ENCODE results near the gene ANKRD24. TPM values are rescaled to one million over a fixed set of nuclear protein-coding genes. Genes with fewer than 3 reads are reported as not detected.

The ANKRD24 gene
- total and polyA plus RNA-seq, 2 experiments from 2014 or later: 3.7 to 18.0 TPM

GRCh38 chr19:4197228-4197624, 14.7 kb downstream of the ANKRD24 start (continued):
- TF ChIP-seq ETS1 (IDR thresholded peaks at IDR 0.05): no peak

DNA sequence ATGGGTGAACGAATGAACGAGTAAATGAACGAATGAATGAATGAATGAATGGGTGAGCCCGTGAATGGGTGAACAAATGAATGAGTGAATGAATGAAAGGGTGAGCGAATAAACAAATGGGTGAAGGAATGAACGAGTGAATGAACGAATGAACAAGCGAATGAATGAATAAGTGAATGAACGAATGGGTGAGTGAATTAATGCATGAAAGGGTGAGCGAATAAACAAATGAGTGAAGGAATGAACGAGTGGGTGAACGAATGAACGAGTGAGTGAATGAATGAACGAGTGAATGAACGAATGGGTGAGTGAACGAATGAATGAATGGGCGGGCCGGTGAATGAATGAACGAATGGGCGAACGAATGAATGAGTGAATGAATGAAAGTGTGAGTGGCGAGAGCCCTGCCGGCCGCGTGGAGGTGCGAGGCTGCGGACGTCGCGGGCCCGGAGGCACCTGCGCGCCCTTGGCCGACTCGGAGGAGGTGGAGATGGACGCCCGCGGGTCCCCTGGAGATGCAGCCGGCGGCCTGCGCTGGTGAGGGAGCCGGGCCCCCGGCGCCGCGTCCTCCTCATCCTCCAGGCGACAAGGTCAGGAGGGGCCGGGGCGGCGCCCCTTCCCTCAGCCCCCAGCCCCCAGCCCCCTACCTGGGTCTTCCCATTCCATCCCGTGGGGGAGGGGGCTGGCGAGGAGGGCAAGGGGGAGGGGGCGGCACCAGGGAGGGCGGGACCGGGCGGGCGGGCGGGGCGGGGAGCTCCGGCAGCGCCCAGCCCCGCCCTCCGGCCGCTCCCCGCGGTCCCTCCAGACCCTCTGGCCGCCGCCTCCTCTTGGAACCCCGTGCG, 15.4 kb downstream of the ANKRD24 start:
- ATAC-seq: peak; percentile 83
- peak overlapping the region; percentile 81 for H3K4me3 ChIP-seq
- TF ChIP-seq JUNB (IDR thresholded peaks at IDR 0.05; ENCODE audit: unreplicated experiment) (no peak), EZH2phosphoT487 (IDR thresholded peaks at IDR 0.05; ENCODE audit: unreplicated experiment) (no peak), NANOG (IDR thresholded peaks at IDR 0.05; ENCODE audit: borderline replicate concordance) (no peak), CREB1 (CRISPR knock-in tag; IDR thresholded peaks at IDR 0.05; ENCODE audit: low read depth) (no peak), ZNF331 (CRISPR knock-in tag; IDR thresholded peaks at IDR 0.05; ENCODE audit: low read depth) (no peak), ETS1 (IDR thresholded peaks at IDR 0.05) (no peak), EZH2 (IDR thresholded peaks at IDR 0.05; ENCODE audit: low read depth, unreplicated experiment) (no peak), CTCF (conservative IDR thresholded peaks at IDR 0.05; ENCODE audit: low read depth in 2 of 2) (no peak), ZNF114 (CRISPR knock-in tag; IDR thresholded peaks at IDR 0.05) (no peak)
- TF ChIP-seq, protein P1, sequence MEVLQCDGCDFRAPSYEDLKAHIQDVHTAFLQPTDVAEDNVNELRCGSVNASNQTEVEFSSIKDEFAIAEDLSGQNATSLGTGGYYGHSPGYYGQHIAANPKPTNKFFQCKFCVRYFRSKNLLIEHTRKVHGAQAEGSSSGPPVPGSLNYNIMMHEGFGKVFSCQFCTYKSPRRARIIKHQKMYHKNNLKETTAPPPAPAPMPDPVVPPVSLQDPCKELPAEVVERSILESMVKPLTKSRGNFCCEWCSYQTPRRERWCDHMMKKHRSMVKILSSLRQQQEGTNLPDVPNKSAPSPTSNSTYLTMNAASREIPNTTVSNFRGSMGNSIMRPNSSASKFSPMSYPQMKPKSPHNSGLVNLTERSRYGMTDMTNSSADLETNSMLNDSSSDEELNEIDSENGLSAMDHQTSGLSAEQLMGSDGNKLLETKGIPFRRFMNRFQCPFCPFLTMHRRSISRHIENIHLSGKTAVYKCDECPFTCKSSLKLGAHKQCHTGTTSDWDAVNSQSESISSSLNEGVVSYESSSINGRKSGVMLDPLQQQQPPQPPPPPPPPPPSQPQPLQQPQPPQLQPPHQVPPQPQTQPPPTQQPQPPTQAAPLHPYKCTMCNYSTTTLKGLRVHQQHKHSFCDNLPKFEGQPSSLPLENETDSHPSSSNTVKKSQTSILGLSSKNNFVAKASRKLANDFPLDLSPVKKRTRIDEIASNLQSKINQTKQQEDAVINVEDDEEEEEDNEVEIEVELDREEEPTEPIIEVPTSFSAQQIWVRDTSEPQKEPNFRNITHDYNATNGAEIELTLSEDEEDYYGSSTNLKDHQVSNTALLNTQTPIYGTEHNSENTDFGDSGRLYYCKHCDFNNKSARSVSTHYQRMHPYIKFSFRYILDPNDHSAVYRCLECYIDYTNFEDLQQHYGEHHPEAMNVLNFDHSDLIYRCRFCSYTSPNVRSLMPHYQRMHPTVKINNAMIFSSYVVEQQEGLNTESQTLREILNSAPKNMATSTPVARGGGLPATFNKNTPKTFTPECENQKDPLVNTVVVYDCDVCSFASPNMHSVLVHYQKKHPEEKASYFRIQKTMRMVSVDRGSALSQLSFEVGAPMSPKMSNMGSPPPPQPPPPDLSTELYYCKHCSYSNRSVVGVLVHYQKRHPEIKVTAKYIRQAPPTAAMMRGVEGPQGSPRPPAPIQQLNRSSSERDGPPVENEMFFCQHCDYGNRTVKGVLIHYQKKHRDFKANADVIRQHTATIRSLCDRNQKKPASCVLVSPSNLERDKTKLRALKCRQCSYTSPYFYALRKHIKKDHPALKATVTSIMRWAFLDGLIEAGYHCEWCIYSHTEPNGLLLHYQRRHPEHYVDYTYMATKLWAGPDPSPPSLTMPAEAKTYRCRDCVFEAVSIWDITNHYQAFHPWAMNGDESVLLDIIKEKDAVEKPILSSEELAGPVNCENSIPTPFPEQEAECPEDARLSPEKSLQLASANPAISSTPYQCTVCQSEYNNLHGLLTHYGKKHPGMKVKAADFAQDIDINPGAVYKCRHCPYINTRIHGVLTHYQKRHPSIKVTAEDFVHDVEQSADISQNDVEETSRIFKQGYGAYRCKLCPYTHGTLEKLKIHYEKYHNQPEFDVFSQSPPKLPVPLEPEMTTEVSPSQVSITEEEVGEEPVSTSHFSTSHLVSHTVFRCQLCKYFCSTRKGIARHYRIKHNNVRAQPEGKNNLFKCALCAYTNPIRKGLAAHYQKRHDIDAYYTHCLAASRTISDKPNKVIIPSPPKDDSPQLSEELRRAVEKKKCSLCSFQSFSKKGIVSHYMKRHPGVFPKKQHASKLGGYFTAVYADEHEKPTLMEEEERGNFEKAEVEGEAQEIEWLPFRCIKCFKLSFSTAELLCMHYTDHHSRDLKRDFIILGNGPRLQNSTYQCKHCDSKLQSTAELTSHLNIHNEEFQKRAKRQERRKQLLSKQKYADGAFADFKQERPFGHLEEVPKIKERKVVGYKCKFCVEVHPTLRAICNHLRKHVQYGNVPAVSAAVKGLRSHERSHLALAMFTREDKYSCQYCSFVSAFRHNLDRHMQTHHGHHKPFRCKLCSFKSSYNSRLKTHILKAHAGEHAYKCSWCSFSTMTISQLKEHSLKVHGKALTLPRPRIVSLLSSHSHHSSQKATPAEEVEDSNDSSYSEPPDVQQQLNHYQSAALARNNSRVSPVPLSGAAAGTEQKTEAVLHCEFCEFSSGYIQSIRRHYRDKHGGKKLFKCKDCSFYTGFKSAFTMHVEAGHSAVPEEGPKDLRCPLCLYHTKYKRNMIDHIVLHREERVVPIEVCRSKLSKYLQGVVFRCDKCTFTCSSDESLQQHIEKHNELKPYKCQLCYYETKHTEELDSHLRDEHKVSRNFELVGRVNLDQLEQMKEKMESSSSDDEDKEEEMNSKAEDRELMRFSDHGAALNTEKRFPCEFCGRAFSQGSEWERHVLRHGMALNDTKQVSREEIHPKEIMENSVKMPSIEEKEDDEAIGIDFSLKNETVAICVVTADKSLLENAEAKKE (CRISPR knock-in tag; IDR thresholded peaks at IDR 0.05): no peak

More for the DNA sequence above, 15.4 kb downstream of the ANKRD24 start:
- Histone ChIP-seq H2AFZ (0 out of 2 replicates have a peak overlapping the region, but pooled peaks have one; percentile 45), H3K4me2 (peak overlapping the region; percentile 88), H4K20me1 (replicated peaks; ENCODE audit: insufficient read depth) (no peaks in the 10 kb centered on the region), H3F3A (replicated peaks; ENCODE audit: low read depth) (peaks cover 14% of the 10 kb centered on the region), H3K36me3 (ENCODE audit: insufficient read depth) (no peaks in the 10 kb centered on the region), H3K79me2 (replicated peaks; ENCODE audit: insufficient read depth) (no peaks in the 10 kb centered on the region), H3K4me1 (ENCODE audit: insufficient read depth) (peaks cover 3% of the 10 kb centered on the region; the same call in 1 of the 2 replicates), H3K9me2 (ENCODE audit: insufficient read depth) (peaks cover 5% of the 10 kb centered on the region), H3K27me3 (ENCODE audit: insufficient read depth) (peaks cover 6% of the 10 kb centered on the region; the same call in 1 of the 2 replicates), H3K27ac (ENCODE audit: low read depth) (no peak overlapping the region)
- Mint-ChIP-seq H3K4me1 (peaks cover 23% of the 10 kb centered on the region), H3K36me3 (ENCODE audit: low read depth) (peaks cover 8% of the 10 kb centered on the region; the same call in 1 of the 3 replicates), H3K4me3 (peak overlapping the region; percentile 79), H3K27me3 (ENCODE audit: insufficient read depth, low read depth, poor library complexity) (peaks cover 24% of the 10 kb centered on the region), H3K9me3 (peaks cover 11% of the 10 kb centered on the region), H3K27ac (no peak overlapping the region)
- peak; percentile 87 for DNase-seq (ENCODE audit: low spot score)
